ENCODE results near the gene C9orf43.
A peak's percentile ranks its signal among the peaks of the same experiment; 100 is the strongest.

The C9orf43 gene

DNA sequence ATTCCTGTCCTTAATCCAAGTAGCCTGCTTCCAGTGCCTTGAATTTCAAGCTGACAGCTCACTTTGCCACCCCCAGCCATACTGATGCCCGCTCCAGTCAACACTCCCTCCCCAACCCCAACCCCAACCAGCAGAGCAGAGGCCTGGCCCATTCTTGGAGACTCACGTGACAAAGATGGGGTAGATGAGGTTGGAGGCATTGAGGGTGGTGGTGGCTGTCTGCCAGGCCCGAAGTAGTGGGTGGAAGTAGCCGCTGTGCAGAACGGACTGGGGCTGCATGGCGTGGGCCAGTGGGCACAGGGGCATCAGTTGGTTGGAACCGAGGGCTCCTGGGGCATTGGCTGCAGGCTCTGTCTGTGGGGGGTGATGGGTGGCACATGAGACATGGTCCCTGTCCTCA is 17.3 kb upstream of the C9orf43 start:
- TF ChIP-seq, protein P1, sequence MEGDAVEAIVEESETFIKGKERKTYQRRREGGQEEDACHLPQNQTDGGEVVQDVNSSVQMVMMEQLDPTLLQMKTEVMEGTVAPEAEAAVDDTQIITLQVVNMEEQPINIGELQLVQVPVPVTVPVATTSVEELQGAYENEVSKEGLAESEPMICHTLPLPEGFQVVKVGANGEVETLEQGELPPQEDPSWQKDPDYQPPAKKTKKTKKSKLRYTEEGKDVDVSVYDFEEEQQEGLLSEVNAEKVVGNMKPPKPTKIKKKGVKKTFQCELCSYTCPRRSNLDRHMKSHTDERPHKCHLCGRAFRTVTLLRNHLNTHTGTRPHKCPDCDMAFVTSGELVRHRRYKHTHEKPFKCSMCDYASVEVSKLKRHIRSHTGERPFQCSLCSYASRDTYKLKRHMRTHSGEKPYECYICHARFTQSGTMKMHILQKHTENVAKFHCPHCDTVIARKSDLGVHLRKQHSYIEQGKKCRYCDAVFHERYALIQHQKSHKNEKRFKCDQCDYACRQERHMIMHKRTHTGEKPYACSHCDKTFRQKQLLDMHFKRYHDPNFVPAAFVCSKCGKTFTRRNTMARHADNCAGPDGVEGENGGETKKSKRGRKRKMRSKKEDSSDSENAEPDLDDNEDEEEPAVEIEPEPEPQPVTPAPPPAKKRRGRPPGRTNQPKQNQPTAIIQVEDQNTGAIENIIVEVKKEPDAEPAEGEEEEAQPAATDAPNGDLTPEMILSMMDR (conservative IDR thresholded peaks at IDR 0.05; ENCODE audit: low read depth, low read length) = no peak
- no peak for DNase-seq (ENCODE audit: low read depth)
- no peak overlapping the region for H3K4me3 ChIP-seq (ENCODE audit: low read depth, low read length)

DNA sequence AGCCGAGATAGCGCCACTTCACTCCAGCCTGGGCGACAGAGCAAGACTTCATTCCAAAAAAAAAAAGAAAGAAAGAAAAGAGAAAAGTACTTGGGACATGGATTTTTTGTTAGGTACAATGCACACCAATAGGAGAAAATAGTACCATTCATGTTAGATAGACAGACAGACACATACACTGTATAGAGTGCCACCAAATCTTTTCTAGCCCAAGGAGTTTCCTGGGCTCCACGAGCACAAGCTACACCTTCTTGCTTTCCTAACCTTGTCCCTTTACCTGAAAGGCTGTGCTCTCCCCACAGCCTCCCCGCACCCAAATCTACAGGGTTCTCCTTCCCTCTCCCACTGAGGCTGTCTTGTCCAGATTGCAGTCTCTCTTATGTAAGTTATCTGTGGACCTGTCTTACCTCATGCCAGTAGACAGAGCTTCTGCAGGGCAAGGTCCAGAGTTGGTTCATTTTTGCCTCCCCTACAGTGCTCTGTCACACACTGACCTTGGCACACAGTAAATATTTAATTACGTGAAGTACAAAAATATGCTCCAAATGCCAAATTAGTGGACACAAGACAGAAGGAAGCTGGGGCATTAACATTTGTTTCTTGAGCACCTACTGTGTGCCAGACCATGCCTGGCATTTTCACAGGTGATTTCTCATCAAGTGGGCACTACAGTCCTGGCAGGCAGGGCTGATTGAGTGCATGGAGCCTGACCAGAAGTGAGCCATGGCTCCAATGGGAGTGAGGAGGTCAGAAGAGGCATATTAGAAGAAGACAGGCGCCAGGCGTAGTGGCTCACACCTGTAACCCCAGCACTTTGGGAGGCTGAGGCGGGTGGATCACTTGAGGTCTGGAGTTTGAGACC is 15.3 kb upstream of the C9orf43 start:
- DNase-seq (ENCODE audit: low read depth) = no peak
- TF ChIP-seq, protein P1 (conservative IDR thresholded peaks at IDR 0.05; ENCODE audit: low read depth, low read length) = no peak
- H3K4me3 ChIP-seq (ENCODE audit: low read depth, low read length) = no peak overlapping the region

DNA sequence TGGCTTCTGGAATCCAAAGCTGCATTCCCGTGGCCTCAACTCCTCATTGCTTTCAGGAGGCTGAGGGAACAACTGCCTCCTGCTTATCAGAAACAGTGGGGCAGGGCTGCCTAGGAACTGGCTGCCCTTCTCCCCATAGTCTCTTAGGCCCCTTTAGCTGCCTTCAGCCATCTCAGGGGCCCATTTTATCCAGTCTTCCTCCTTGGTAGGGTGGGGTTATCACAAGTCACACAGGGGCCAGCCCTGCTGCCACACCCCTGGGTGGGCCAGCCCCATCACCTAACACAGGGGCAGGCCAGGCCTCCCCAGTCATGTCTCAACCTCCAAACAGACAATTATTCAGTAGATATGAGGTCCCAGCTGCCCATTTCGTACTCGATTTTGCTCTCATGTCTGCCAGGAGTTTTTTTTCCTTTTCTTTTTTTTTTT is 13.3 kb upstream of the C9orf43 start:
- TF ChIP-seq, protein P1 (conservative IDR thresholded peaks at IDR 0.05; ENCODE audit: low read depth, low read length) = no peak
- DNase-seq (ENCODE audit: low read depth) = no peak
- no peak overlapping the region for H3K4me3 ChIP-seq (ENCODE audit: low read depth, low read length)

DNA sequence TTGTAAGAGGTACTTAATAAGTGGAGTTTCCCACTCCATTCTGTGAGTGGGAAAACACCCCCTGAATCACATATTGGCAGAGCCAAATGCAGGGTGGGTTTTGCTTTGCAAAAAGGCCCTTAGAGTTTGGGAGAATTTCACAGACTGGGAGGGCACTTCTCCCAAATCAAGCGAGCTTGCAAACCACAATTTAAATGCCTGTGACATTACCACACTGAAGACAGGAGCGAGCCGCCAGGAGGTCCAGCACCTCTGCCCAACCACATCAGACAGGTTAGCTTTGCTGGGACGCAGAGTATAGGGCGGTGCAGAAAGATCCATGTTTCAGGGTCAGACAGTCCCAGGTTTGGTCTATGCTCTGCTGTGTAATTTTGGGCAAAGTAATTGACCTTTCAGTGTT is 11.8 kb upstream of the C9orf43 start:
- TF ChIP-seq, protein P1 (conservative IDR thresholded peaks at IDR 0.05; ENCODE audit: low read depth, low read length) = no peak
- peak; percentile 31 for DNase-seq (ENCODE audit: low read depth)
- no peak overlapping the region for H3K4me3 ChIP-seq (ENCODE audit: low read depth, low read length)

DNA sequence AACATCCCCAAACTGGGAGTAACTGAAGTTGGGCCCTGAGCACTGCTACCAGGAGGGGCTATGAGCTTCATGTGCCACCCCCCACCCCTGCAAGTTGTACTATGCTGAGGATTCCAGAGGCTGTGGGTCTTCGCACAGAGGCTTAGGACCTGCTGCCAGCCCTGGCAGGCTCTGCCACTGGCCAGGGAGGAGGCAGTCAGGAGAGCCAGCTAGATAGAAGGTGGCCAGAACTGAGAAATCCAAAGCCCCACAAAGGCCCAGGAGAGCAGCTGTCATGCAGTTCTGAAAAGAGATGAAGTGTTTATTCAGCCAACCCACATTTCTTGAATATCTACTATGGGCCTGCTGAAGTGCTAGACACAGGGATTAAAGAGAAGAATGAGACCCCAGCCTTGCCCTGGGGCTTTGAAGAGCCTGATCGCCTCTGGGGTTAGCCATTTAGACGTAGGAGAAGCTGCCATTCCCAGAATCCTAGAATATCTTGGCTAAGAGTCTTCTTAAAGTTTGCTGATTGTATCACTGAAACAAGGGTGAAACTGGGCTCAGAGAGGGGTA is 10.8 kb upstream of the C9orf43 start:
- no peak for DNase-seq (ENCODE audit: low read depth)
- no peak overlapping the region for H3K4me3 ChIP-seq (ENCODE audit: low read depth, low read length)
- TF ChIP-seq, protein P1 (conservative IDR thresholded peaks at IDR 0.05; ENCODE audit: low read depth, low read length) = no peak

DNA sequence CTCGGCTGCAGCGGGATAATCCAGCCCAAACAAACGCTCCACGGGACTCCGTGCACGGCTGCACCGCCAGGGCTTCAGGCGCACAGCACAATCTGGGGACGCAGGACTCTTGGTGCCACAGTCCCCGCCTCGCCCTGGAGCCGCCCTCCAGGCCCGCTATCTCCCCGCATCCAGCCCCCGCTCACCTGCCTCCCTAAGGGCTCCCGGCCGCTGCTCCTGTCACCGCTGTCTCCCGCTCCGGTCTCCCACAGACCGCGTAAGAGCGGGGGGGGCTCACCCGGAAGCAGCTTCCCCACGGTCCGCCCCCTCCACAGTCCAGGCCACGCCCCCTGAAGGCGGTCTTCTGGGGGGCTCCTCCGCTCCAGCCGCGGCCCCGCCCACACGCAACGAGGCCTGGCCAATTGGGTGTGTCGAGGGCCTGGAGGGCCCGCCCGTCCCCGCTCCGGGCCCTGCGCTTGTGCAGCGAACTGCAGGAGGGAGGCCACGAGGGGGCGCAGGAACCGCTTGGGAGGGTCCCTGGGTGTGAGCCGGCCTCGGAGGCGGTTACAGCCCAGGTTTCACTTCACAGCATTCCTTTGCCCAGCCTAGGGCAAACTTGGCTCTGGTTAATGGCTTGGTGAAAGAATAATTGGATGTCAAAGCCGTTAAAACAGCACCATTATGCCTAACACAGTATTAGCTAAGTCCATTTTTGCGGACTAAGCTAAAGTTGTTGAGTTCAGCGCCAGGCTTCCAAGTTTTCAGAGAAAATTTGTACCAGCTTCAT is 9.3 kb upstream of the C9orf43 start, which contains the start of gene ALAD:
Gene ALAD, minus strand, starts transcription at position 258 of the 766 bp plus-strand sequence. CDS start 7,725 bp downstream, outside the sequence.
- DNase-seq (ENCODE audit: low read depth) = peak; percentile 99
- TF ChIP-seq, protein P1 (conservative IDR thresholded peaks at IDR 0.05; ENCODE audit: low read depth, low read length) = peak; percentile 84
- peak within 1 kb of the TSS; percentile 96 for H3K4me3 ChIP-seq (ENCODE audit: low read depth, low read length)
